H9 (cell line): ENCODE measurements around the gene MAGEA2. TPM values are rescaled to one million over a fixed set of nuclear protein-coding genes. Genes with fewer than 3 reads are reported as not detected.
"Not testable (repeated sequence)": the region's sequence is repeated elsewhere in the genome, so short reads cannot be mapped to it uniquely, and the experiment has no call there.

Experiments used
- DNase-seq: peaks from one replicate; pipeline ENCODE4 v3.0.0-alpha.2; 2017
- H2AFZ ChIP-seq: one replicate; pipeline ENCODE4 v1.6.1; 2013; ENCODE audit warnings: mild to moderate bottlenecking, low read length, control low read depth, moderate library complexity
- H2AK5ac ChIP-seq: 2 replicates; pipeline ENCODE4 v1.6.1; 2013; ENCODE audit warnings: low read length, control low read depth, mixed read lengths; ENCODE audit not compliant: insufficient read length
- H2BK120ac ChIP-seq: one replicate; pipeline ENCODE4 v1.6.1; 2013; ENCODE audit warnings: low read depth, mild to moderate bottlenecking, low read length, control low read depth, inconsistent platforms; ENCODE audit not compliant: poor library complexity, severe bottlenecking
- H2BK12ac ChIP-seq: 2 replicates; pipeline ENCODE4 v1.6.1; 2013; ENCODE audit warnings: low read length, control low read depth, mixed read lengths, low read depth; ENCODE audit not compliant: insufficient read length
- H2BK15ac ChIP-seq: 2 replicates; pipeline ENCODE4 v1.6.1; 2013; ENCODE audit warnings: low read depth, low read length, control low read depth
- H2BK20ac ChIP-seq: one replicate; pipeline ENCODE4 v1.6.1; 2013; ENCODE audit warnings: low read depth, mild to moderate bottlenecking, low read length, control low read depth, inconsistent platforms; ENCODE audit not compliant: poor library complexity, severe bottlenecking
- H2BK5ac ChIP-seq: 2 replicates; pipeline ENCODE4 v1.6.1; 2013; ENCODE audit warnings: low read length, control low read depth, mixed read lengths; ENCODE audit not compliant: insufficient read length
- H3K14ac ChIP-seq: 2 replicates; pipeline ENCODE4 v1.6.1; 2013; ENCODE audit warnings: low read length, control low read depth; ENCODE audit not compliant: insufficient read depth
- H3K18ac ChIP-seq: 2 replicates; pipeline ENCODE4 v1.6.1; 2013; ENCODE audit warnings: low read depth, mild to moderate bottlenecking, mixed read lengths, low read length, control low read depth; ENCODE audit not compliant: insufficient read length
- H3K23ac ChIP-seq: 2 replicates; pipeline ENCODE4 v1.6.1; 2013; ENCODE audit warnings: low read length, control low read depth, mixed read lengths, low read depth; ENCODE audit not compliant: insufficient read length
- H3K23me2 ChIP-seq: 2 replicates; pipeline ENCODE4 v1.6.1; 2013; ENCODE audit warnings: low read depth, mild to moderate bottlenecking, mixed read lengths, low read length, control low read depth; ENCODE audit not compliant: insufficient read length, poor library complexity, severe bottlenecking
- H3K27ac ChIP-seq: 2 replicates; pipeline ENCODE4 v1.5.1; 2013; ENCODE audit warnings: low read length, control low read depth, mixed read lengths, low read depth; ENCODE audit not compliant: insufficient read length
- H3K27me3 ChIP-seq: 2 replicates; pipeline ENCODE4 v1.6.1; 2013; ENCODE audit warnings: low read length, control low read depth, inconsistent platforms; ENCODE audit not compliant: insufficient read depth
- H3K4ac ChIP-seq: 2 replicates; pipeline ENCODE4 v1.6.1; 2013; ENCODE audit warnings: low read depth, mild to moderate bottlenecking, control low read depth, inconsistent platforms, low read length, moderate library complexity
- H3K4me1 ChIP-seq: 2 replicates; pipeline ENCODE4 v1.6.1; 2013; ENCODE audit warnings: low read length, control low read depth, inconsistent platforms; ENCODE audit not compliant: insufficient read depth
- H3K4me2 ChIP-seq: 2 replicates; pipeline ENCODE4 v1.6.1; 2013; ENCODE audit warnings: low read length, control low read depth, mixed read lengths; ENCODE audit not compliant: insufficient read length, insufficient read depth
- H3K56ac ChIP-seq: 2 replicates; pipeline ENCODE4 v1.6.1; 2013; ENCODE audit warnings: low read depth, mild to moderate bottlenecking, mixed read lengths, low read length, control low read depth; ENCODE audit not compliant: insufficient read length
- H3K79me1 ChIP-seq: 2 replicates; pipeline ENCODE4 v1.6.1; 2013; ENCODE audit warnings: low read depth, mild to moderate bottlenecking, moderate library complexity, low read length, control low read depth, inconsistent platforms; ENCODE audit not compliant: insufficient read depth, poor library complexity, severe bottlenecking
- H3K79me2 ChIP-seq: 2 replicates; pipeline ENCODE4 v1.6.1; 2013; ENCODE audit warnings: low read length, control low read depth, inconsistent platforms; ENCODE audit not compliant: insufficient read depth
- H3K9ac ChIP-seq: 2 replicates; pipeline ENCODE4 v1.6.1; 2013; ENCODE audit warnings: low read length, control low read depth, mixed read lengths; ENCODE audit not compliant: insufficient read length; ENCODE audit errors: extremely low read depth
- H3K9me3 ChIP-seq: one replicate; pipeline ENCODE4 v1.6.1; 2013; ENCODE audit warnings: low read depth, low read length, inconsistent platforms; ENCODE audit not compliant: control insufficient read depth
- H3T11ph ChIP-seq: one replicate; pipeline ENCODE4 v1.6.1; 2013; ENCODE audit warnings: mild to moderate bottlenecking, low read length, control low read depth, inconsistent platforms
- H4K20me1 ChIP-seq: one replicate; pipeline ENCODE4 v1.6.1; 2013; ENCODE audit not compliant: control insufficient read depth, insufficient read length, insufficient read depth
- H4K5ac ChIP-seq: 2 replicates; pipeline ENCODE4 v1.6.1; 2013; ENCODE audit warnings: low read depth, mild to moderate bottlenecking, mixed read lengths, low read length, control low read depth; ENCODE audit not compliant: insufficient read length
- H4K8ac ChIP-seq: replicated peaks from 2 replicates; pipeline ENCODE4 v1.6.1; 2013; ENCODE audit warnings: low read length, control low read depth, mixed read lengths, low read depth; ENCODE audit not compliant: insufficient read length
- H4K91ac ChIP-seq: 2 replicates; pipeline ENCODE4 v1.6.1; 2013; ENCODE audit warnings: low read depth, mild to moderate bottlenecking, moderate library complexity, mixed read lengths, low read length, control low read depth; ENCODE audit not compliant: insufficient read length
- H3K27ac Mint-ChIP-seq, 3 experiments: 2 replicates in 2 of 3; 3 replicates in 1 of 3; pipeline ENCODE4 v1.8.0; 2020 to 2021; ENCODE audit warnings: mixed read lengths in 3 of 3, mild to moderate bottlenecking in 1 of 3, moderate library complexity in 1 of 3
- H3K27me3 Mint-ChIP-seq: 2 replicates; pipeline ENCODE4 v1.8.0; 2021; ENCODE audit warnings: low read depth, mild to moderate bottlenecking, moderate library complexity, mixed read lengths
- H3K36me3 Mint-ChIP-seq, 3 experiments: 2 replicates in 2 of 3; 3 replicates in 1 of 3; pipeline ENCODE4 v1.8.0; 2020 to 2021; ENCODE audit warnings: low read depth in 3 of 3, mixed read lengths in 3 of 3; ENCODE audit not compliant: insufficient read depth in 1 of 3
- H3K4me1 Mint-ChIP-seq, 2 experiments: 2 replicates each; pipeline ENCODE4 v1.8.0; 2020; ENCODE audit warnings: mixed read lengths in 2 of 2
- H3K4me3 Mint-ChIP-seq, 2 experiments: 2 replicates in 1 of 2; 3 replicates in 1 of 2; pipeline ENCODE4 v1.8.0; 2020 to 2021; ENCODE audit warnings: mild to moderate bottlenecking in 2 of 2, mixed read lengths in 2 of 2, moderate library complexity in 1 of 2
- H3K9me3 Mint-ChIP-seq, 2 experiments: 2 replicates in 1 of 2; 3 replicates in 1 of 2; pipeline ENCODE4 v1.8.0; 2020; ENCODE audit warnings: mild to moderate bottlenecking in 2 of 2, mixed read lengths in 2 of 2, moderate library complexity in 1 of 2
- WGBS: extraction: QIAGEN DNeasy Blood & Tissue Kit; methylation state at CpG from one replicate; pipeline ENCODE4 v1.1.7; 2013; ENCODE audit warnings: missing lambda C conversion rate, low lambda C conversion rate, mixed read lengths; ENCODE audit not compliant: insufficient read length; ENCODE audit errors: extremely low coverage; 5-methylcytosine and 5-hydroxymethylcytosine counted together
- total RNA-seq: library from RNA; stranded (reverse); gene quantifications from 2 replicates; pipeline ENCODE4 v1.2.1, GENCODE V29; 2021

Gene MAGEA2
- total RNA-seq, 1 experiment from 2014 or later = 0.13 TPM

- H3K79me2 ChIP-seq, H3K14ac ChIP-seq, H3K18ac ChIP-seq, H4K5ac ChIP-seq, H3K9me3 ChIP-seq, H3K27ac Mint-ChIP-seq, H3K27ac ChIP-seq, H3K4me2 ChIP-seq, H3K23me2 ChIP-seq, H3K27me3 ChIP-seq, H3K4me1 Mint-ChIP-seq, H3K79me1 ChIP-seq, H2BK15ac ChIP-seq, H3K23ac ChIP-seq, H2AK5ac ChIP-seq, H3K4ac ChIP-seq, H3T11ph ChIP-seq, H3K27me3 Mint-ChIP-seq, H3K4me1 ChIP-seq, H2BK20ac ChIP-seq, H4K91ac ChIP-seq, H2BK5ac ChIP-seq, H3K36me3 Mint-ChIP-seq, H2BK120ac ChIP-seq, H2AFZ ChIP-seq, H4K8ac ChIP-seq, DNase-seq, H4K20me1 ChIP-seq, H3K9ac ChIP-seq, H3K4me3 Mint-ChIP-seq, H2BK12ac ChIP-seq, H3K9me3 Mint-ChIP-seq, H3K56ac ChIP-seq: not testable (repeated sequence)
- WGBS = no CpG with 5 or more reads among the region's 29 CpGs
Observed at GRCh38 chrX:152769549-152770289, 16.1 kb upstream of the MAGEA2 start, which contains the start of gene MAGEA6. Gene MAGEA6 (minus strand): TSS chrX:152769689. CDS start chrX:152767650, 2,039 bp downstream.

GRCh38 chrX:152766562-152766961 lies 12.9 kb upstream of the MAGEA2 start:
- H3K79me2 ChIP-seq, H3K4ac ChIP-seq, H4K8ac ChIP-seq, H3K27me3 ChIP-seq, H3K36me3 Mint-ChIP-seq, H3K4me1 ChIP-seq, H3K9me3 ChIP-seq, H4K20me1 ChIP-seq, H4K5ac ChIP-seq, H2BK15ac ChIP-seq, H3K4me2 ChIP-seq, H2BK20ac ChIP-seq, H3K4me3 Mint-ChIP-seq, H3T11ph ChIP-seq, H3K9ac ChIP-seq, H3K23ac ChIP-seq, H3K27me3 Mint-ChIP-seq, H3K27ac Mint-ChIP-seq, H2AK5ac ChIP-seq, H3K14ac ChIP-seq, H2BK120ac ChIP-seq, H3K4me1 Mint-ChIP-seq, DNase-seq, H4K91ac ChIP-seq, H3K18ac ChIP-seq, H3K79me1 ChIP-seq, H3K56ac ChIP-seq, H2BK12ac ChIP-seq, H2AFZ ChIP-seq, H3K27ac ChIP-seq, H2BK5ac ChIP-seq, H3K9me3 Mint-ChIP-seq, H3K23me2 ChIP-seq: not testable (repeated sequence)
- WGBS = no CpG with 5 or more reads among the region's 9 CpGs
